Measurements from ENCODE around the gene ACTN4.

DNA sequence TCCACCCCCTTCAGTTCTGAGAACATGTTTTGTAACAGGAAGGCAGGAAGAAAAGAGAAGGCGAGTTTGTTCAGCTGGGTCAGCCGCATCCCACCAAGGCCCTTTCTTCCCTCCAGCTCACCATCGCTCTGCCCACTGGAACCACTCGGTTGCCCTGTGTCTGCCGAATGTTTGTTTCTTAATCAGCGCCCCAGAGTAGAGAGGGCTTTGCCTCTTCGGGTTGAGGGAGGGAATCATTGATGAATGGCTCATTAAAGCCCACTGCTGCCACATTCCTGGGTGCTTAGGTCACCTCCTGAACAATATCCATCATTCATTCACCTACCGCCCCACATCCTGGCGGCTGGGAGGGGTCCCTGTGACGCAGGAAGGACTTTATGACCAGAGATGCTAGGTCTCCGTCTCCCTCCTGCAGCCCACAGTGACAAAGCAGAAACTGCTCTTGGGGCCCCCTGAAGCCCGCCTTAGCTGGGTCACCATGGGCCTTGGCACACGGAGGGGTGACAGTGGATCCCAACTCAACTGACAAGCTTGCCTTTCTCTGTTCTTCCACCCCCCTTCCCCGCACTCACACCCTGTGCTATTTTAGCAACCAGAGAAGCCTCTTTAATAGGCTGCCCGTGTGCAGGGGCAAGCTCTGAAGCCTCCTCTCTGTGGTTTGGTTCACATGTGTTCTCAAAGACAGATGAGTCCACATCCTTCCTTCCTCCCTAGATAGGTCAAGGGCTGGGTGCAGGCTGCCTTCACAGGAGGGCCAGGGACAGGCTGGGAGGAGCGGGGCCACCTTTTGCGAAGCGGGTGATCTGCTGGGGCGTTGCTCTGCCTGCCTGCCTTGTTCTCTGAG lies 46.2 kb downstream of the ACTN4 start:
- TF ChIP-seq GATA2 (IDR thresholded peaks at IDR 0.05; ENCODE audit: insufficient read depth, insufficient read length, low read depth, low read length), result no peak
- TF ChIP-seq CTCF (IDR thresholded peaks at IDR 0.05; ENCODE audit: extremely low read depth in 1 of 2, insufficient read depth in 1 of 2, low read depth in 1 of 2, low read length in 2 of 2), result no peak
- TF ChIP-seq POLR2A (IDR thresholded peaks at IDR 0.05; ENCODE audit: low read depth, low read length), result peak; percentile 61
- TF ChIP-seq JUN (IDR thresholded peaks at IDR 0.05; ENCODE audit: borderline replicate concordance, insufficient read depth, insufficient read length, low read depth), result peak; percentile 88
